Naive B cell (primary cell): ENCODE data around the gene HARBI1. TPM values are rescaled to one million over a fixed set of nuclear protein-coding genes. Genes with fewer than 3 reads are reported as not detected.

Experiments used
- ATAC-seq, 2 donors: fragments of 150-1000 bp; cut with Tn5 transposase; 2 replicates each; pipeline ENCODE4 v1.10.0; 2021; ENCODE audit warnings: low read depth in 2 of 2, mild to moderate bottlenecking in 2 of 2, moderate library complexity in 2 of 2
- DNase-seq: peaks from one replicate; pipeline ENCODE4 v3.0.0; 2022
- H3K27ac Mint-ChIP-seq, 6 donors: one replicate each; pipeline ENCODE4 v1.8.0; 2020 to 2022; ENCODE audit warnings: mild to moderate bottlenecking in 6 of 6, mixed read lengths in 6 of 6, moderate library complexity in 5 of 6, inconsistent platforms in 2 of 6
- H3K27me3 Mint-ChIP-seq, 3 donors: one replicate each; pipeline ENCODE4 v1.8.0; 2021 to 2022; ENCODE audit warnings: mixed read lengths in 3 of 3, mild to moderate bottlenecking in 1 of 3
- H3K36me3 Mint-ChIP-seq, 2 donors: one replicate each; pipeline ENCODE4 v1.8.0; 2020 to 2022; ENCODE audit warnings: mixed read lengths in 2 of 2, inconsistent platforms in 1 of 2, mild to moderate bottlenecking in 1 of 2
- H3K4me1 Mint-ChIP-seq, 3 donors: one replicate each; pipeline ENCODE4 v1.8.0; 2020 to 2022; ENCODE audit warnings: mixed read lengths in 3 of 3, inconsistent platforms in 1 of 3, mild to moderate bottlenecking in 1 of 3, moderate library complexity in 1 of 3
- H3K4me3 Mint-ChIP-seq, 8 donors: one replicate each; pipeline ENCODE4 v1.8.0; 2020 to 2022; ENCODE audit warnings: mild to moderate bottlenecking in 8 of 8, mixed read lengths in 8 of 8, moderate library complexity in 8 of 8, inconsistent platforms in 2 of 8
- H3K9me3 Mint-ChIP-seq, 7 donors: one replicate each; pipeline ENCODE4 v1.8.0; 2020 to 2022; ENCODE audit warnings: mixed read lengths in 7 of 7, mild to moderate bottlenecking in 5 of 7, inconsistent platforms in 2 of 7, moderate library complexity in 1 of 7
- polyA plus RNA-seq, 6 donors: library from polyadenylated mRNA; unstranded; fragments of 300-500 nt; fragmentation: Illumina TruSeq; gene quantifications; one replicate each; pipeline ENCODE4 v1.2.3, GENCODE V29; 2021; ENCODE audit warnings: low read depth in 6 of 6

The HARBI1 gene
- polyA plus RNA-seq, 6 donors from 2014 or later, result 8.7 to 14.7 (median 11.8) TPM

- Mint-ChIP-seq H3K4me1 (peaks cover 0 to 38% (median 13%) of the 10 kb centered on the region in 3 donors), H3K9me3 (no peaks in the 10 kb centered on the region), H3K36me3 (peaks cover 9 to 10% of the 10 kb centered on the region in 2 donors), H3K27ac (peak overlapping the region in 1 of 6 donors; percentile 61), H3K4me3 (peak overlapping the region in 1 of 8 donors; percentile 29), H3K27me3 (no peaks in the 10 kb centered on the region)
- DNase-seq, result no peak
- no peak for ATAC-seq
Measured at GRCh38 chr11:46625406-46625805, 8.4 kb upstream of the HARBI1 start.

DNA sequence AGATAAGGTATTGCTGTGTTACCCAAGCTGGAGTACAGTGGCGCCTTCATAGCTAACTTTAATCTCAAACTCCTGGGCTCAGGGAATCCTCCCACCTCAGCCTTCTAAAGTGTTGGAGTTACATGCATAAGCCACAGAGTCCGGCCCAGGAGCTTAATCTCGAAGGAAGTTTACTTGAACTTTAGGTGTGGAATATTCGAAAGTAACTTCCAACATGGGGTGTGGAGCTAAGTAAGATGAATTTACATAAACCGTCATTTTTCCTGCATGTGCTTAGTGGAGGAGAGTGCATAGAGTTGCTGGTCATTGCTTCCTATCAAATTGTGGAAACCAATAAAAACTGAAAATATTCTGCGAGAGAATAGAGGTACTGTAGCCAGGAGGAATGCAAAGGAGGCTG lies 1.8 kb upstream of the HARBI1 start:
- Mint-ChIP-seq H3K27ac (peak overlapping the region in 2 of 6 donors; percentile 73 to 100), H3K36me3 (peaks cover 0 to 5% of the 10 kb centered on the region in 2 donors), H3K9me3 (no peaks in the 10 kb centered on the region), H3K4me1 (peaks cover 26 to 43% (median 28%) of the 10 kb centered on the region in 3 donors), H3K4me3 (peak overlapping the region in 7 of 8 donors; percentile 51 to 99 (median 94)), H3K27me3 (no peaks in the 10 kb centered on the region)
- ATAC-seq, result no peak
- DNase-seq, result no peak

DNA sequence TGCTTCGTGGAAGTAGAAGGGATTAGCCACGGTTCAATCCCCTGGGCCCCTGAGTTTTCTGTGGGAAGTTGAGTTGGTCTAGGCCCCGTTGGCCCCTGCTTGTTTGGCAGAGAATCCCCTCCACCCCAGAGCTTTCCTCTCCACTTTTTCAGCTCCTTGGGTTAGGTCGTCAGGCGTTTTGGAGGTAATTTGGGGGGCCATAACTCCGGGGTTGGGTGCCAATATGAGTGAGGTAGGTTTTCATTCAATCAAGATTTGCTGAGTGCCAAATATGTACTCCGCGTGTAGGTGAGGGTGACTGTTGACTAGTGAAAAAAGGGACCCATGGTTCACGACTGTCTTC lies 916 bp upstream of the HARBI1 start:
- no peak for DNase-seq
- Mint-ChIP-seq H3K9me3 (no peaks in the 10 kb centered on the region), H3K36me3 (peaks cover 0 to 5% of the 10 kb centered on the region in 2 donors), H3K4me3 (peak overlapping the region; percentile 92 to 99 (median 98)), H3K27me3 (no peaks in the 10 kb centered on the region), H3K4me1 (peaks cover 26 to 46% (median 28%) of the 10 kb centered on the region in 3 donors), H3K27ac (peak overlapping the region; percentile 99 to 100 (median 99))
- no peak for ATAC-seq

- DNase-seq, result no peak
- peaks cover 25 to 45% (median 26%) of the 10 kb centered on the region in 3 donors for H3K4me1 Mint-ChIP-seq
- H3K27me3 Mint-ChIP-seq, result no peaks in the 10 kb centered on the region
- peaks cover 0 to 2% of the 10 kb centered on the region in 2 donors for H3K36me3 Mint-ChIP-seq
- ATAC-seq, result no peak
- H3K9me3 Mint-ChIP-seq, result no peaks in the 10 kb centered on the region
- H3K4me3 Mint-ChIP-seq, result peak overlapping the region; percentile 92 to 99 (median 98)
- H3K27ac Mint-ChIP-seq, result peak overlapping the region; percentile 99 to 100 (median 99)
Measured at GRCh38 chr11:46616551-46617133, 385 bp downstream of the HARBI1 start.

GRCh38 chr11:46615756-46616155 lies 1.3 kb downstream of the HARBI1 start:
- ATAC-seq, result no peak
- peak overlapping the region in 3 of 6 donors; percentile 4 to 100 (median 78) for H3K27ac Mint-ChIP-seq

GRCh38 chr11:46612326-46612725 lies 4.7 kb downstream of the HARBI1 start:
- no peak for DNase-seq
- no peak for ATAC-seq
- Mint-ChIP-seq H3K36me3 (no peaks in the 10 kb centered on the region), H3K27ac (no peak overlapping the region), H3K4me1 (peaks cover 7 to 14% (median 11%) of the 10 kb centered on the region in 3 donors), H3K9me3 (no peaks in the 10 kb centered on the region), H3K4me3 (no peak overlapping the region), H3K27me3 (no peaks in the 10 kb centered on the region)

More at GRCh38 chr11:46615756-46616155, 1.3 kb downstream of the HARBI1 start:
- no peak for DNase-seq
- H3K4me3 Mint-ChIP-seq, result peak overlapping the region in 6 of 8 donors; percentile 36 to 99 (median 96)
- H3K4me1 Mint-ChIP-seq, result peaks cover 20 to 38% (median 26%) of the 10 kb centered on the region in 3 donors
- H3K27me3 Mint-ChIP-seq, result no peaks in the 10 kb centered on the region
- no peaks in the 10 kb centered on the region for H3K36me3 Mint-ChIP-seq
- no peaks in the 10 kb centered on the region for H3K9me3 Mint-ChIP-seq

- Mint-ChIP-seq H3K4me3 (no peak overlapping the region), H3K27me3 (no peaks in the 10 kb centered on the region), H3K27ac (peak overlapping the region in 1 of 6 donors; percentile 47), H3K9me3 (no peaks in the 10 kb centered on the region), H3K4me1 (peaks cover 4 to 12% (median 5%) of the 10 kb centered on the region in 3 donors), H3K36me3 (no peaks in the 10 kb centered on the region)
- no peak for DNase-seq
- no peak for ATAC-seq
Measured at GRCh38 chr11:46611526-46612304, 5.3 kb downstream of the HARBI1 start.

DNA sequence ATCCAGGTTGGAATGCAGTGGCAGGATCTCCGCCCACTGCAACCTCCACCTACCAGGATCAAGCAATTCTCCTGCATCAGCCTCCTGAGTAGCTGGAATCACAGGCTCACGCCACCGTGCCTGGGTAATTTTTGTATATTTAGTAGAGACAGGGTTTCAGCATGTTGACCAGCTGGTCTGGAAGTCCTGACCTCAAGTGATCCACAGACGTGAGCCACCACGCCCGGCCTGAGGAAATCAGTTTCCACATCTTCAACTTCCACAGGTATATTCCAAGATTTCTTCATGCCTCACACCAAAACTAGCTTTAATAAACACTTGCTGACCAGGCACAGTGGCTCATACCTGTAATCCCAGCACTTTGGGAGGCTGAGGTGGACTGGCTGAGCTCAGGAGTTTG lies 7.6 kb downstream of the HARBI1 start:
- Mint-ChIP-seq H3K27me3 (no peaks in the 10 kb centered on the region), H3K9me3 (peaks cover 0 to 4% (median 0%) of the 10 kb centered on the region in 7 donors), H3K4me3 (no peak overlapping the region), H3K27ac (no peak overlapping the region), H3K4me1 (peaks cover 0 to 7% (median 0%) of the 10 kb centered on the region in 3 donors), H3K36me3 (no peaks in the 10 kb centered on the region)
- DNase-seq (no peak), ATAC-seq (no peak)

GRCh38 chr11:46607516-46607915 lies 9.5 kb downstream of the HARBI1 start:
- Mint-ChIP-seq H3K36me3 (peaks cover 7 to 10% of the 10 kb centered on the region in 2 donors), H3K9me3 (peaks cover 5 to 11% (median 8%) of the 10 kb centered on the region in 7 donors), H3K4me3 (no peak overlapping the region), H3K4me1 (peaks cover 8 to 15% (median 9%) of the 10 kb centered on the region in 3 donors), H3K27me3 (no peaks in the 10 kb centered on the region), H3K27ac (no peak overlapping the region)
- no peak for ATAC-seq
- DNase-seq, result no peak

DNA sequence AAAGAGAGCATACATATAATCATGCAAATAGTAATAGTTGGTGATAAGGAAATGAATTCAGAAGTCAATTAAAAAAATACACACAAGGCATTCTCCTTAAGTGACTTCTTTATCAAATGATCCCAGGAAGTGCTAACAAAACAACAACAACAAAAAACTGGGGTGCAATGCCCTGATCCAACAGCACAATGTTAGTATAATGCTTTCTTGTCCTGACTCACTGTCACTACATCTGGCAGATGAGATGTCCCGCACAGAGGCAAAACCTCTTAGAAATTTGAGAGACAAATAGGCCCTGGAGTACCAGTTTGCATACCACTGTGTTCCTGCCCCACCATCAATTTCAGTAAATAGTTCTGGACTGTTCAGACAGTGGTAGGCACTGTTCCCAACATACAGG lies 12.2 kb downstream of the HARBI1 start:
- Mint-ChIP-seq H3K27me3 (no peaks in the 10 kb centered on the region), H3K9me3 (peaks cover 5 to 11% (median 8%) of the 10 kb centered on the region in 7 donors), H3K36me3 (peaks cover 7 to 10% of the 10 kb centered on the region in 2 donors), H3K4me3 (no peak overlapping the region), H3K27ac (no peak overlapping the region), H3K4me1 (peaks cover 9 to 15% (median 13%) of the 10 kb centered on the region in 3 donors)
- DNase-seq (no peak), ATAC-seq (no peak)

DNA sequence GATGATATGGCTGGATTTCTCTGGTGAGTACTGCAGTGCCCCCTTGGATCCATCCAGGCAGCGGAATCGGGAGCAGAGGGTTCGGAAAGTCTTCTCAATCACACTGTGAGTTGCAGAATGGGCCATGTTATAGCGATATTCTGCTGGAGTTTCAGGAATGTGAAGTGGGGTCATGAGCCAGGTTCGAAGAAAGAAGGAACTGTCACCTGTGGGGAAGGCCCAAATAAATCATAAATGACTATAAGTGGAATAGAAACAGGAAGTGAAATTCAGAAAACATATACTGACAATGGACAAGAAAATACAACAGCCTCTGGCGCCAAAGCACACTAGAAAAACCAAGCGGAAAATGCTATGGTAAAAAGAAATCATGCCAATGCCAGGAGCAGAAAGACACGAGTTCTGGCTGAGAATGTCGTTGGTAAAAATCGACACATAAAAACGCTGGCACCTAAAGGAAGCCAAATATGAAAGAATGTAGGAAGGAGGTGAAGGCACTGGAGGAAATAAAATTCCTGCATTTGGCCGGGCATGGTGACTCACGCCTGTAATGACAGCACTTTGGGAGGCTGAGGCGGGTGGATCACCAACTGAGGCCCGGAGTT lies 13.2 kb downstream of the HARBI1 start:
- peaks cover 7 to 10% of the 10 kb centered on the region in 2 donors for H3K36me3 Mint-ChIP-seq
- H3K4me3 Mint-ChIP-seq, result peak overlapping the region in 5 of 8 donors; percentile 13 to 75 (median 47)
- DNase-seq (peak; percentile 23), ATAC-seq (peak; percentile 61 to 79)
- H3K9me3 Mint-ChIP-seq, result peaks cover 5 to 11% (median 8%) of the 10 kb centered on the region in 7 donors
- H3K4me1 Mint-ChIP-seq, result peaks cover 9 to 15% (median 13%) of the 10 kb centered on the region in 3 donors
- peak overlapping the region in 5 of 6 donors; percentile 1 to 82 (median 42) for H3K27ac Mint-ChIP-seq
- H3K27me3 Mint-ChIP-seq, result no peaks in the 10 kb centered on the region

- H3K27me3 Mint-ChIP-seq, result no peaks in the 10 kb centered on the region
- peaks cover 9 to 15% (median 13%) of the 10 kb centered on the region in 3 donors for H3K4me1 Mint-ChIP-seq
- H3K4me3 Mint-ChIP-seq, result no peak overlapping the region
- DNase-seq (no peak), ATAC-seq (no peak)
- peaks cover 7 to 10% of the 10 kb centered on the region in 2 donors for H3K36me3 Mint-ChIP-seq
- no peak overlapping the region for H3K27ac Mint-ChIP-seq
- H3K9me3 Mint-ChIP-seq, result peaks cover 5 to 11% (median 8%) of the 10 kb centered on the region in 7 donors
Measured at GRCh38 chr11:46601129-46601528, 15.9 kb downstream of the HARBI1 start.

DNA sequence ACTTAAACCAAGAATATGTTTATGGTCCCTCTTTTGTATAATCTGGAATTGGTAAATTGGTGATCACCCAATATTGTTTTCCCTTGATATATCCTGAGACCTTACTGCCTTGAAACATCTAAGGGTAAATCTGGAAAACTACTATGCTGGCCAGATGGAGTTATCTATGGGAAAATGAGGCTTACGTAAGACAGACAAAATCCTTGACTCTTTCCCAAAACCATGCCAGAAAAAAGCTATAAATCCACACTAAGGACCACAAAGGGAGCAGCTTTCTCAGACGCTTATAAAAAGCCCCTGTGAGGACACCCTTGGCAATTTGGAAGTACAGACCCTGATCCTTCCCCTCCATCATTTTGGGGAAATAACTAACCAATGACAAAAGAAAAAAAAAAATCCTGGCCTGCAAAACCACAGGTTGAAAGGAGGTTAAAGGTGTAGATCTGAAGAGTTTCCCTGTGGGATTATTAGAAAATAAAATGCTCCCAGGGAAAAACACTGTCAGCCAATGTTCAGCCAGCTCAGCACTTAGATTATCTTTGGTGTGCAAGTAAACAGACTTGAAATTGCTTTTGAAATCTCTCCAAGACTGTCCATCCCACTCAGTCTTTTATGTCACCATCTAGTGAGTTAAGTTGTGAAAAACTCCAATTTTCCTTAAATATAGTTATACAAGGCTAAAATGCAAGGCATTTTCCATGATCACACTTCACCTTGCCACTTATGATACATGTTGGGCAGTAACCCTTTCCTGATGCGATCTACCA lies 16.6 kb downstream of the HARBI1 start:
- ATAC-seq, result no peak
- no peak for DNase-seq
- Mint-ChIP-seq H3K27ac (peak overlapping the region in 2 of 6 donors; percentile 14 to 68), H3K27me3 (no peaks in the 10 kb centered on the region), H3K4me1 (peaks cover 9 to 15% (median 13%) of the 10 kb centered on the region in 3 donors), H3K4me3 (no peak overlapping the region), H3K9me3 (peaks cover 5 to 11% (median 8%) of the 10 kb centered on the region in 7 donors), H3K36me3 (peaks cover 7 to 10% of the 10 kb centered on the region in 2 donors)
